Mesothelial cell of epicardium (in vitro differentiated cells): ENCODE results near the gene GRIN2A. TPM values are rescaled to one million over a fixed set of nuclear protein-coding genes. Genes with fewer than 3 reads are reported as not detected.

Experiments used
- DNase-seq, 2 experiments: peaks; one replicate each; pipeline ENCODE4 v3.0.0; 2021; ENCODE audit warnings: low spot score in 2 of 2; ENCODE audit not compliant: unreplicated experiment in 2 of 2
- H3K27ac Mint-ChIP-seq: 2 replicates; pipeline ENCODE4 v1.8.0; 2021; ENCODE audit warnings: mixed read lengths
- H3K27me3 Mint-ChIP-seq: 2 replicates; pipeline ENCODE4 v1.8.0; 2021; ENCODE audit warnings: low read depth, mixed read lengths
- H3K36me3 Mint-ChIP-seq: 2 replicates; pipeline ENCODE4 v1.8.0; 2021; ENCODE audit warnings: mixed read lengths
- H3K4me1 Mint-ChIP-seq: 2 replicates; pipeline ENCODE4 v1.8.0; 2021; ENCODE audit warnings: mixed read lengths
- H3K4me3 Mint-ChIP-seq: 2 replicates; pipeline ENCODE4 v1.8.0; 2021; ENCODE audit warnings: mild to moderate bottlenecking, moderate library complexity, mixed read lengths
- H3K9me3 Mint-ChIP-seq: 2 replicates; pipeline ENCODE4 v1.8.0; 2021; ENCODE audit warnings: mixed read lengths
- total RNA-seq: library from RNA; stranded (reverse); gene quantifications from 3 replicates; pipeline ENCODE4 v1.2.1, GENCODE V29; 2021
- TF ChIP-seq, protein P1 (sequence below): fragments of 200-600 bp; sonication (generic); IDR thresholded peaks from one replicate; pipeline ENCODE4 v1.5.0; 2021; ENCODE audit warnings: antibody characterized with exemption; ENCODE audit not compliant: unreplicated experiment

GRIN2A gene
- total RNA-seq, 1 donor from 2014 or later, result 4.9 TPM

DNA sequence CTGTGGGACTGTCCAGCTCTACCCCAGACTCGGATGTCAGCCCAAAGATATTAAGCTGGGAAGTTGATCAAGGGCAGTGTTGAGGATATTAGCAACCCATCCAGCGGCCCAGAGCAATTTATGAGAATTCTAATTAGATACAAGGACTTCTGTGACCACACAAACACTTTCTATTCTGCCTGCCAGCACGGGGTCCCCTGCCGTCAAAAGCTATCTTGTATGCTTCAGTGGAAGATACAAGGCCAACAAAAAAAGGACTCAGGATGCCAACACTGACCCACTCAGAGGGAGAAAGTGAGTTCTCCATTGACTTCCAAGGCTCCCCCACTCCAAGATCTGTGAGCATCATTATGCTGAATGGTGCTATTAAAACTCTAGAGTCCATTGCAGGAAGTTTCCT is 390.7 kb downstream of the GRIN2A start:
- Mint-ChIP-seq H3K27ac (no peak overlapping the region), H3K4me3 (no peak overlapping the region), H3K9me3 (no peaks in the 10 kb centered on the region), H3K4me1 (peaks cover 11% of the 10 kb centered on the region), H3K36me3 (no peaks in the 10 kb centered on the region), H3K27me3 (no peaks in the 10 kb centered on the region)
- DNase-seq, result no peak
- TF ChIP-seq, protein P1, sequence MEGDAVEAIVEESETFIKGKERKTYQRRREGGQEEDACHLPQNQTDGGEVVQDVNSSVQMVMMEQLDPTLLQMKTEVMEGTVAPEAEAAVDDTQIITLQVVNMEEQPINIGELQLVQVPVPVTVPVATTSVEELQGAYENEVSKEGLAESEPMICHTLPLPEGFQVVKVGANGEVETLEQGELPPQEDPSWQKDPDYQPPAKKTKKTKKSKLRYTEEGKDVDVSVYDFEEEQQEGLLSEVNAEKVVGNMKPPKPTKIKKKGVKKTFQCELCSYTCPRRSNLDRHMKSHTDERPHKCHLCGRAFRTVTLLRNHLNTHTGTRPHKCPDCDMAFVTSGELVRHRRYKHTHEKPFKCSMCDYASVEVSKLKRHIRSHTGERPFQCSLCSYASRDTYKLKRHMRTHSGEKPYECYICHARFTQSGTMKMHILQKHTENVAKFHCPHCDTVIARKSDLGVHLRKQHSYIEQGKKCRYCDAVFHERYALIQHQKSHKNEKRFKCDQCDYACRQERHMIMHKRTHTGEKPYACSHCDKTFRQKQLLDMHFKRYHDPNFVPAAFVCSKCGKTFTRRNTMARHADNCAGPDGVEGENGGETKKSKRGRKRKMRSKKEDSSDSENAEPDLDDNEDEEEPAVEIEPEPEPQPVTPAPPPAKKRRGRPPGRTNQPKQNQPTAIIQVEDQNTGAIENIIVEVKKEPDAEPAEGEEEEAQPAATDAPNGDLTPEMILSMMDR, result no peak

DNA sequence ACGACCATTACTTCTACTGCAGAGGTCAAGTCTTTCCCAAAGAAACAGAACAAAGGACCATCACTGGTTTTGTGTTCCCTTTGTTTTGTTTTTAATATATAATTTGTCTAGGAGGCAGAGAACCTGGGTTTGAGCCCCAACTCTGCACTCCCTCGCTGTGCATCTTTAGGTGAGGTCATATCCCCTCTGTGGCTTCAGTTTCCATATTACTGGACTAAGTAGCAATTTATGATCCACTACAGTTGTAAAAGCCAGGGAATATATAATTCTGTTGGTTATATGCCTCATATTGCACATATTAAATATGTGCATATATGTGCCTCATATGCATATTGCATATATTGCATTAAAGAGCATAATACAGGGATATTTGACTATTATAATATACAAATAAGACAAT is 392.0 kb downstream of the GRIN2A start:
- Mint-ChIP-seq H3K4me1 (peaks cover 11% of the 10 kb centered on the region), H3K27ac (no peak overlapping the region), H3K36me3 (no peaks in the 10 kb centered on the region), H3K9me3 (no peaks in the 10 kb centered on the region), H3K4me3 (no peak overlapping the region), H3K27me3 (no peaks in the 10 kb centered on the region)
- TF ChIP-seq, protein P1, result no peak
- no peak for DNase-seq

DNA sequence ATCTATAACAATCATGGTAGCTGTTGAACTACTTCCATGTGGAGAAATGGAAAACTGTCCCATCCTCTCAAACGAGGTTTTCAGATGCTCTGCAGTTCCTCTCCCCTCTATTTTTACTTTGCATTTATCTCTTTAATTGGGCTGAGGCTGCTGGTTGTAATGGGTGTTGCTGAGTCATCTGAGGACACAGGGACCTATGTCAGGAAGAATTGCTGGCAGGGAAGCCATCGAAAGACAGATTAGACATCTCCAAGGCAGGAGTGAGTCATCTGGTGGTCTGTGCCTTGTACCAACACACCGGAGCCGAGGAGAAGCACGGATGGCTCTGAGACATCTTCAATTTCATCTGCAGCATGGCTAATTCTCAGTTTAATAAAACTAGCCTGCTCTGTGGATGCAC is 394.5 kb downstream of the GRIN2A start:
- no peak for DNase-seq
- no peak overlapping the region for H3K27ac Mint-ChIP-seq
- TF ChIP-seq, protein P1, result no peak
- no peaks in the 10 kb centered on the region for H3K36me3 Mint-ChIP-seq
- H3K27me3 Mint-ChIP-seq, result no peaks in the 10 kb centered on the region
- H3K4me3 Mint-ChIP-seq, result no peak overlapping the region
- peaks cover 3% of the 10 kb centered on the region for H3K9me3 Mint-ChIP-seq
- H3K4me1 Mint-ChIP-seq, result peaks cover 11% of the 10 kb centered on the region

DNA sequence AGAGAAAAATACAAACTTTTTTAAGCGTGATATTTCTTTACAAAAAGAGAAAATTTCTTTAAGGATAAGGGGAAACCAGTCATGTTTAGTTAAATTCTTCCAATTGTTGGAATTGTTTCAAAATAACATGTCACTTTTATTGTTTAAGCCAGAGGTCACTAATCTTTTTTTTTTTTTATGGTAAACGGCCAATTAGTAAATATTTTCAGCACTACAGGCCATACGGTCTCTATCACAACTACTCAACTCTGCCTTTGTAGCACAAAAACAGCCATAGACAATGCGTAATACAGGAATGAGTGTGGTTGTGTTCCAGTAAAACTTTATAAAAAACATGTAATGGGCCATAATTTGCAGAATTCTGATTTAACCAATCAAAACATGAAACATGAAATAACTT is 401.4 kb downstream of the GRIN2A start:
- Mint-ChIP-seq H3K36me3 (no peaks in the 10 kb centered on the region), H3K4me3 (no peak overlapping the region), H3K4me1 (no peaks in the 10 kb centered on the region), H3K27me3 (peaks cover 2% of the 10 kb centered on the region), H3K9me3 (peaks cover 3% of the 10 kb centered on the region), H3K27ac (no peak overlapping the region)
- DNase-seq, result no peak
- TF ChIP-seq, protein P1, result no peak

DNA sequence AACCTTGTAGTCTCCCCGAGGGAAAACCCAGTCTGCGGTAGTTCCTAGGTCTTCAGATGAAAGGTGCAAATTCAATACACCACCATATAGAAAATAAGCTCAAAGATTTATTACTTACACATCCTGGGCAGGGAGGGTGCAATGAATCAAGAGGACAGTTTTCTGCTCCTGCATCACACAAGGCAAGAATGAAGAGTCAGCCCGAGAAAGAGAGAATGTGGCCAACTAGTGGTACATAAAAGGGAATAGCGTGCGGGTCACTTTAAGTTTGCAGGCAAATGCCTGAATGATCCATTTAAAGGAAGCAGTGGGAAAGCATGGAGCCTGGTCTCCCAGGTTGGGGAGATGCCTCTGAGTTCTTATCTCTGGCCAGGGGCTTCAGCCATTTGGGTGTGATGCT is 403.4 kb downstream of the GRIN2A start:
- H3K9me3 Mint-ChIP-seq, result peaks cover 3% of the 10 kb centered on the region
- peaks cover 2% of the 10 kb centered on the region for H3K27me3 Mint-ChIP-seq
- TF ChIP-seq, protein P1, result no peak
- no peak for DNase-seq
- no peak overlapping the region for H3K27ac Mint-ChIP-seq
- peaks cover 1% of the 10 kb centered on the region for H3K4me1 Mint-ChIP-seq
- H3K36me3 Mint-ChIP-seq, result no peaks in the 10 kb centered on the region
- no peak overlapping the region for H3K4me3 Mint-ChIP-seq

DNA sequence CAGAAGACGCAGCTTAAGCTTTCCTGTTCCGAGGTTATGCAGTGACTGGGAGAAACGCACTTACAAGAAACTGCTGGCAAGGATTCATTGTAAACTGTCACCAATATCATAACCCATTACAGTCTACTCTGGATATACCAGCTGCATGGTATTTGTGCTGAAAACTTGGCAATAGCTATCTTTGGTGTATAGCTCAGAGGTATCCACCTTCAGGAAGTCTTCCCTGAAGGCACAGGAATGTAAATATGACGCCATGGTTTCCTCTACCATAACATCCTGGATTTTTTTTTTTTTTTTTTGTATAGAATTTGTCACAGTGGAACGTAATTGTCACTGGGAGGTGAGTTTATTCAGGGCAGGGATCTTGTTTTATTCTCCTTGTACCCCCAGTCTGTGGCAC is 406.2 kb downstream of the GRIN2A start:
- no peak for DNase-seq
- no peaks in the 10 kb centered on the region for H3K36me3 Mint-ChIP-seq
- H3K4me3 Mint-ChIP-seq, result no peak overlapping the region
- no peak overlapping the region for H3K27ac Mint-ChIP-seq
- H3K4me1 Mint-ChIP-seq, result peaks cover 13% of the 10 kb centered on the region
- TF ChIP-seq, protein P1, result no peak
- H3K27me3 Mint-ChIP-seq, result peaks cover 7% of the 10 kb centered on the region
- H3K9me3 Mint-ChIP-seq, result no peaks in the 10 kb centered on the region
